ENCODE data around the gene NHSL1.

NHSL1 gene

GRCh38 chr6:138410048-138410735 lies 89.1 kb downstream of the NHSL1 start:
- in situ Hi-C loops (cut with HindIII; ENCODE audit: low sequenced_read_pairs), result no loop called here

DNA sequence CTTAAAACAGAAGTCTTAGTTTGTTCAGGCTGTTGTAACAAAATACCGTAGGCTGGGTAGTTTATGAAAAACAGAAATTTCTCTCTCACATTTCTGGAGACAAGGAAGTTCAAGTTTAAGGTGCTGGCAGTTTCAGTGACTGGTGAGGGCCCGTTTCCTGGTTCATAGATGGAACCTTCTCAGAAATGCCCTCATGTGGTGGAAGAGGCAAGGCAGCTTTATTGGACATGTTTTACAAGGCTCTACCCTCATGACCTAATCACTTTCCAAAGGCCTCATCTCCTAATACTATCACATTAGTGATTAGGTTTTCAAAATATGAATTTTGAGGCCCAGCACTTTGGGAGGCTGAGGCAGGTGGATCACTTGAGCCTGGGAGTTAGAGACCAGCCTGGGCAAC lies 92.9 kb downstream of the NHSL1 start:
- in situ Hi-C loops (cut with HindIII; ENCODE audit: low sequenced_read_pairs), result no loop called here

GRCh38 chr6:138405816-138406413 lies 93.4 kb downstream of the NHSL1 start:
- in situ Hi-C loops (cut with HindIII; ENCODE audit: low sequenced_read_pairs), result no loop called here

GRCh38 chr6:138404666-138405337 lies 94.5 kb downstream of the NHSL1 start:
- in situ Hi-C loops (cut with HindIII; ENCODE audit: low sequenced_read_pairs), result no loop called here

DNA sequence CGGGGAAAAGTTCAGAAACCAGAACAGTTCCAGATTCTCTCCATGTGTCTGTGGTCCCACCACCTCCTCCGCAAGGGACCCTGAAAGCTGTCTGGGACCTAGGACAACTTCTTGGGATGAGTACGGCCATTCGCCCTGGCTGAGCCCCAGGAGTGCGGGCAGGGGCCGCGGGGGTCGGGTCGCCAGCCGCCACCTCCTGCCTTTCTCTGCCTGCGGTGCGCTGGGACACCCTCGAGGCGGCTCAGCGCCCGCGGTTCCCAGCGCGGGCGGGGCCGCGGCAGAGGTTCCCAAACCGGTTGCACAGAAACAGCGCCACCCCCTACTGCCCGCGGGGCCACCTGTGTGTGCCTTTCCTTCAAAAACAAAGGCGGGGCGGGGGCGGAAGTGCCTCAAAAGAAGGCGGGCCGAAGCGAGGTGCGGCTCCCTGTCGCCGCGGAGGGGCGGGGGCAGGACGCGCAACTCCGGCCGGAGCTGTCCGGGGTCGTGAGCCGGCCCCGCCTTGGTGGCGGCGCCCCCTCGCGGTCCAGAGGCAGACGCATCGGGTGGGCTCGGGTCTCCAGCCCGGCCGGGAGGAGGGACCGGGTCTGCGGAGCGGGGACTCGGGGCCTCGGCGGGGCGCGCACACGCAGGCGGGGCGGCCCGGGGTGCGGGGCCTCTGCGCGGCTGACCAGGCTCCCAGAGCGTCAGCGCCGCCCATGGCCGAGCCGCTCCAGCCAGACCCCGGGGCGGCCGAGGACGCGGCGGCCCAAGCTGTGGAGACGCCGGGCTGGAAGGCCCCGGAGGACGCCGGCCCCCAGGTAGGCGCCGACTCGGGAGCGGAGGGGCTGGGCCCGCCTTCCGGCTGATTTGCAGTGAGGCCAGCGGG lies 95.3 kb downstream of the NHSL1 start, which contains the start of gene HEBP2:
TSS of gene HEBP2 (plus strand) at position 423 of the 865 bp plus-strand sequence. CDS start at position 696, 273 bp downstream.
- in situ Hi-C loops (cut with HindIII; ENCODE audit: low sequenced_read_pairs), result no loop called here

DNA sequence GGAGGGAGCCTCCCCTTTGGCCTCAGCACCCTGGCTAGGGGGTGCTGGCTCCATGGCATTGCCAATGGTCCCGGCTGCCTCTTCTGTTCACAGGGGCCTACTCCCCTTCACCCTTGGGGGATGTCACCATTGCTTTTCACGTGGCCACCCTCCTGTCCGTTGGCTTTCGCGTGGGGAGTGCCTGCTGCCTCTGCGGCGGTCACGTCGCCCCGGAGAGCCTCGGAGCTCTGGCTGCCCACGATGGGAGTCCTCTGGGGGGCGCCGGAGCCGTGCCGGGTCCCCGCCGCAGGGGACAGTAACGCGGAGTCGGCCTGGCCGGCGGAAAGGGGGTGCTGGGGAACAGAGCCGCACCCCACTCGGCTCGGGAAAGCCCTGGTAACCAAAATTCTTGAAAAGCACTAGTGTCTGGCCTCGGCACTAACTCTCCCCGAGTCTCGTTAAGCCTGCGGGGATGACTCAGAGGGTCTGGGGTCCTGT lies 95.9 kb downstream of the NHSL1 start:
- in situ Hi-C loops (cut with HindIII; ENCODE audit: low sequenced_read_pairs), result no loop called here

GRCh38 chr6:138402838-138403187 lies 96.5 kb downstream of the NHSL1 start:
- in situ Hi-C loops (cut with HindIII; ENCODE audit: low sequenced_read_pairs), result no loop called here

GRCh38 chr6:138401960-138402837 lies 97.1 kb downstream of the NHSL1 start:
- in situ Hi-C loops (cut with HindIII; ENCODE audit: low sequenced_read_pairs), result no loop called here

- in situ Hi-C loops (cut with HindIII; ENCODE audit: low sequenced_read_pairs), result no loop called here
Observed at GRCh38 chr6:138400326-138400725, 99.0 kb downstream of the NHSL1 start.

GRCh38 chr6:138397128-138398122 lies 101.9 kb downstream of the NHSL1 start:
- in situ Hi-C loops (cut with HindIII; ENCODE audit: low sequenced_read_pairs), result no loop called here

- in situ Hi-C loops (cut with HindIII; ENCODE audit: low sequenced_read_pairs), result no loop called here
Observed at GRCh38 chr6:138396709-138397108, 102.6 kb downstream of the NHSL1 start.

DNA sequence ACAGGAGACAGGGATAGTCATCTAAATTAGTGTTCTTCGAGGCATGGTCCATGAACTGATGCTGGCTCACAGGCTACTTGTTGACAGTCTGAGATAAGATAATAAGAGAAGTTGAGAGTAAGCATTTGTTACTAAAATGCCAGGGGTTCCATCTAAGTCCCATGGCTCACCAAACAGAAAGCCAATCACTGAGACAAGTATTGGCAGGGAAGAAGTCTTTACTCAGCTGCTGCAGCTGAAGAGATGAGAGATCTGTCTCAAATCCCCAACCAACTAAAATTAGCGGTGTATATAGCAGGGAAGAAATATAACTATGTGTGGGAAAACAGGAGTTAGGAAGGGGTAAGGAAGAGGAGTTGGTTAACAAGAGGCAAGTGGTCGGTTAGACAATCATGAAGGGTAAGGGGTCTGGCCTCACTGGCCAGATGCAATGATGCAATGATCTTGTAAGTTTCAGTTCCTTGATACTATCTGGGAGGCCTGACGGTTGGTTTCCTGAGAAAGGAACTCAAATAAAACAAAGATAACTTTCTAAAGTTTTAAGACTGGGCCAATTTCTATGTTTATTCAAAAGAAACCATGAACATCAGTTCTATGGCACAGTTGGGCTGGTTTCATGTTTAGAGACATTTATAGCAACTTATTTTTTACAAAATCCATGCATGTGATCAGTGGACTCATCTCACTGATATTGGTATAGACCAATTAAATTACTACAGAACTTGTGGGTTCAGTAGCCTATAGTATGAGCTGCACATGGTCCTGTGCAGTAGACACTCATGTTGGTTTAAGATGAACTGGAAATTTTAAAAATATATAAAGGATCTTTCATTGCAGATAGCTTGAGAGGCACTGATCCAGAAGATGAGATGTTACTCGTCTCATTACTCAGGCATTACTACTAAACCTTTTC lies 105.2 kb downstream of the NHSL1 start:
- in situ Hi-C loops (cut with HindIII; ENCODE audit: low sequenced_read_pairs), result no loop called here

- in situ Hi-C loops (cut with HindIII; ENCODE audit: low sequenced_read_pairs), result no loop called here
Observed at GRCh38 chr6:138389551-138389950, 109.7 kb downstream of the NHSL1 start.

- in situ Hi-C loops (cut with HindIII; ENCODE audit: low sequenced_read_pairs), result no loop called here
Observed at GRCh38 chr6:138387577-138388368, 111.5 kb downstream of the NHSL1 start.

GRCh38 chr6:138386897-138387296 lies 112.4 kb downstream of the NHSL1 start:
- in situ Hi-C loops (cut with HindIII; ENCODE audit: low sequenced_read_pairs), result no loop called here

- in situ Hi-C loops (cut with HindIII; ENCODE audit: low sequenced_read_pairs), result no loop called here
Observed at GRCh38 chr6:138383776-138384175, 115.5 kb downstream of the NHSL1 start.
